ENCODE data around the gene DNAJB11.

The DNAJB11 gene

DNA sequence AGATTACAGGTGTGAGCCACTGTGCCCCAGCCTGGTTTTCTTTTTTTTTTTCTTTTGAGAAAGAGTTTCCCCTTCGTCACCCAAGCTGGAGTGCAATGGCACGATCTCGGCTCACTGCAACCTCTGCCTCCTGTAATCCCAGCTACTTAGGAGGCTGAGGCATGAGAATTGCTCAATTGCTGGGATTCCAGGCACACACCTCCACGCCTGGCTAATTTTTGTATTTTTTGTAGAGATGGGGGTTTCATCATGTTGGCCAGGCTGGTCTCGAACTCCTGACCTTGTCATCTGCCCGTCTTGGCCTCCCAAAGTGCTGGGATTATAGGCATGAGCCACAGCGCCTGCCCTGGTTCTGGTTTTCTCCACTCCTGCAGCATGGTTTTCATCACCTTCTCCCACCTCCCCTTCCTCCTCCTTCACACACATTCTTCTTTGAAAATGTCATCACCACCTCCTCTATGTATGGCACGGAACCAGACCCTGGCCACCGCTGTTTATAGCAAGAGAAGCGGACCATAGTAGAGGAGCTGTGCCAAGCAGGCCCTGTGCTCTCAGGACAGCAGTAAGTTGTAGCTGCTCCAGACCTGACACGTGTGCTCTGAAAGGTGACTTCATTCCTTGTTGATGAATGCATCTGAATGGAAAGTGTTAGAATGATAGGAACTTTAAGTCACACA, 27.7 kb downstream of the DNAJB11 start:
- DNase-seq: no peak

GRCh38 chr3:186598794-186599141, 28.2 kb downstream of the DNAJB11 start:
- no peak for DNase-seq

GRCh38 chr3:186599142-186599784, 28.7 kb downstream of the DNAJB11 start:
- no peak for DNase-seq

DNA sequence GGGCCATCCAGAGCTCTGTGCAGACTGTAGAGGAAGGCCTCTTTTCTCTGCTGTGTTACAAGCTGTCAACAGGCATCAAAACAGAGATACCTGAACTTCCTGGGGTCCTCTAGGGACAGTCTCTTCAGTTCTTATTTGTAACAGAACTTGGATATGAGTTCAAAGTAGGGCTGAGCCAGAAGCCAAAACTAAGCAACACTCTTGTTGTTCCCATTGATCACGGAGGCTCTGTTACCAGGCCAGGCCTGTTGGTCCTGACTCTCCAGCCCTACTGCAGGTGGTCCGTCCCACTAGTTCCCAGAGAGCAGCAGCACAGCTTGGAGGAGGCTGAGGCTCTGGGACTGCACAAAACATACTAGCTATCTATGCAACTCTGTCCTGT, 29.3 kb downstream of the DNAJB11 start:
- DNase-seq: no peak

- DNase-seq: no peak
These were observed 30.4 kb downstream of the DNAJB11 start for GRCh38 chr3:186600896-186601295.

DNA sequence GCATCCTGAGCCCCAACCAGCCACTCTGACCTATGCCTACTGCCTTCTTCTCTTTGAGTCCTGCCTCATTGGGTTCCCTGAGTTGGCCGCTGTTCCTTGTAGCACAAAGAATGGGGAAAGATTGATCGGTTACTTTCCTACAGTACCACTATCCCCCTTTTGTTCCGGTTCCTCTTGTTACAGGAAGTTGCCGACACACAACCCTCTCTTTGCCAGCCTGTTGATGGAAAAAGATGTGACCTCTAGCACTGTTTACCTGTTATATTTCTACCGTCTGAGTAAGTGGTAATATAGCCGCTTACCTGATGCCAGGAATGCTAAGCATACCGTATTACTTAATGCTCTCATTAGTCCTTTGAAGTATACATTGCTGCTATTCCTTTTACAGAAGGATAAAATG, 32.6 kb downstream of the DNAJB11 start:
- no peak for DNase-seq

- DNase-seq: no peak
These were observed 34.6 kb downstream of the DNAJB11 start for GRCh38 chr3:186605078-186605477.

- DNase-seq: no peak
These were observed 35.3 kb downstream of the DNAJB11 start for GRCh38 chr3:186605561-186606545.

GRCh38 chr3:186608624-186609215, 38.2 kb downstream of the DNAJB11 start:
- no peak for DNase-seq

DNA sequence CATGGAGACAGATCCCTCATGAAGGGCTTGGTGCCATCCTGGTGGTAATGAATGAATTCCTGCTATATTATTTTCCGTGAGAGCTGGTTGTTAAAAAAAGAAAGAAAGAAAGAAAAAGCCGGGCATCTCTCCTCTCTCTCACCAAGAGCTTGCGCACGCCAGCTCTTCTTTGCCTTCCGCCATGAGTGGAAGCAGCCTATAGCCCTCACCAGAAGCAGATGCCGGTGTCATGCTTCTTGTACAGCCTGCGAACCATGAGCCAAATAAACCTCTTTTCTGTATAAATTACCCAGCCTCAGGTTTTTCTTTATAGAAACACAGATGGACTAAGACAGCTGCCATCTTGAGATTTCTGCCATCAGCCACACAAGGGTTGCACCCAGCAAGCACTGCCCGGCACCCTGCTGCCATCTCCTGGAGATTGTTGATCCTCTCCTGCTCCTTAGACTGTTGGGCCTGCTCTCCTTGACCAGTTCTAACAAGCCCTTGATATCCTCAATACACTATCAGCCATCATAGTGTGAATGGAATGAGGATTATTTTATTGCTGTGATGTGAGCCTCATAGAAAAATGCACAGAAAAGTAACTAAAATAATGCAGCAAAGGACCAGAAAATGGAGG, 38.8 kb downstream of the DNAJB11 start:
- DNase-seq: no peak

DNA sequence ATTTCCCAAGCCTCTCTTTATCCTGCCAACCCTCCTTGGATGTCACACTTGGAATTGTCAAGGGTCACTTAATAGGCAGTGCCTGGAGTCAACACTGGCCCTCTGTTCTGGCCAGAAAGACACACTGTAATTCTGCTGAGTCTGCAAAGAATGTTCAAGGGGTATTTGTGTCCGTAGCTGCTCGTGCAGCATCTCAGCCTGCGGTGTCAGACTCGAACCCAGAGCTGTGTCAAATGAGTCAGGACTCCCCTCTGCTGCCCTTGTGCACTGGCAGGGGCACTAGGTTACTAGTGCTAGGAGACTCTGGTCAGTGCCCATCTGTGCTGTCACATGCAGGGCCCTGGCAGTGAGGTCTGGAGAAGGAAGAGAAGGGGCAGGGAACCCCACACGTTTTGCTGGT, 41.5 kb downstream of the DNAJB11 start:
- DNase-seq: no peak

DNA sequence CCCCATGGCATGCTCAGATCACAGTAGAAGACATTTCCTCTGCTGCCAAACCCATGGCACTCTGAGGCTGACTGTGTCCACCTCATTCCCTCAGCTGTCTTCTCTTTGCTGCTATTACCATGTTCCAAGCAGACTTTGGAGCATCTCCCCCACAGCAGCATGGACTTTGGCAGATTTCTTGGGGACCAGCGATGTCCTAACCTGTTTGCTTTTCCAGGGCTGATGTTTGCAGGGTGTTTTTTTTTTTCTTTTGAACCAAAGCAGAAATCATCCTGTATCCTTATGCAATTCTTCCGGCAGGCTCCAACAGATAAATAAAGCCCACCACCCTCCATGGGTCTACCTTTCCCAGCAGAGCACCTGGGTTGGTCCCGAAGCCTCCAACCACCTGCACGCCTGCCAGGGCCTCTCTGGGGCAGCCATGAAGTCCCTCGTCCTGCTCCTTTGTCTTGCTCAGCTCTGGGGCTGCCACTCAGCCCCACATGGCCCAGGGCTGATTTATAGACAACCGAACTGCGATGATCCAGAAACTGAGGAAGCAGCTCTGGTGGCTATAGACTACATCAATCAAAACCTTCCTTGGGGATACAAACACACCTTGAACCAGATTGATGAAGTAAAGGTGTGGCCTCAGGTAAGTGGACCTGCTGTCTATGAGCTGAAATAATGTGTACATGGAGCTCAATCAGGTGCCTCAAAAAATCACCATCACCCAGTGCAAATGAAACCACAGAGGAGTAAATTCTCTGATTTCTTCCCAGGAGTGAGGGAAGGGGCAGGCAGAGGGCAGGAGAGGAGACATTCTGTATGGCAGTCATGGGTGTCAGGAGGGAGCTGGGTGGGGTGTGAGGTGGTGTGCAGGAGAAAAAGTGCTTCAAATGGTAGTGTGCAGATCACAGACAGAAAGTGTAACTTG, 42.5 kb downstream of the DNAJB11 start, which contains the start of gene AHSG:
Gene AHSG (plus strand): TSS at position 340 of the 916 bp plus-strand sequence. CDS start 82 bp downstream, at position 422.
- no peak for DNase-seq

DNA sequence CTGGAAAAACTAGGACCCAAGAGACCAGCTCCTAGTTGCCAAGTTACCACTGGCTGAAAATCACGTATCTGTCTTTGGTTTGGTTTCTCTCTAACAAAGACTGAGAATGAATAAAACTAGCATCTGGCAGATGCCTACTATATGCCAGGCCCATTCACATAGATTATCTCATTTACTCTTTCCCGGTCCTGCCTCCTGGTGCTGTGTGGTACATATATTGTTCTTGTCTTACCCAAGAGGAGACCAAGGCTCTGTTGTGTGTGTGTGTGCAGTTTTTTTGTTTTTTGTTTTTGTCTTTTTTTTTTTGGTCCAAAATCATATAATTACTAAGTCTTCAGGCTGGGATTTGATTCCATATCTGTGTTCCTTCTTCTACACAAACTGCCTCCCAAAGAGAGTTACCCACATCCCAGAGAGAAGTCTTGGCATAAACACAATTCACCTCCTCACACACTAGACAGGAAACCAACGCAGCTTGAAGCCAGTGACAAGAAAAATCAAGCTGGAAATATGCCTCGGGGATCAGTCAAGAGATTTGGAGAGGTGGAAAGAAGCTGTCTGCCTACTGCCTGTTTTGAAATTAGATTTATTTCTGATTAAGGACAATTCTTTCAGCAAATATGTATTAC, 43.2 kb downstream of the DNAJB11 start:
- no peak for DNase-seq

GRCh38 chr3:186614266-186614596, 43.7 kb downstream of the DNAJB11 start:
- no peak for DNase-seq

- peak; percentile 58 to 75 for DNase-seq
These were observed 44.3 kb downstream of the DNAJB11 start for GRCh38 chr3:186614597-186615483.

GRCh38 chr3:186616299-186616617, 45.7 kb downstream of the DNAJB11 start:
- no peak for DNase-seq

DNA sequence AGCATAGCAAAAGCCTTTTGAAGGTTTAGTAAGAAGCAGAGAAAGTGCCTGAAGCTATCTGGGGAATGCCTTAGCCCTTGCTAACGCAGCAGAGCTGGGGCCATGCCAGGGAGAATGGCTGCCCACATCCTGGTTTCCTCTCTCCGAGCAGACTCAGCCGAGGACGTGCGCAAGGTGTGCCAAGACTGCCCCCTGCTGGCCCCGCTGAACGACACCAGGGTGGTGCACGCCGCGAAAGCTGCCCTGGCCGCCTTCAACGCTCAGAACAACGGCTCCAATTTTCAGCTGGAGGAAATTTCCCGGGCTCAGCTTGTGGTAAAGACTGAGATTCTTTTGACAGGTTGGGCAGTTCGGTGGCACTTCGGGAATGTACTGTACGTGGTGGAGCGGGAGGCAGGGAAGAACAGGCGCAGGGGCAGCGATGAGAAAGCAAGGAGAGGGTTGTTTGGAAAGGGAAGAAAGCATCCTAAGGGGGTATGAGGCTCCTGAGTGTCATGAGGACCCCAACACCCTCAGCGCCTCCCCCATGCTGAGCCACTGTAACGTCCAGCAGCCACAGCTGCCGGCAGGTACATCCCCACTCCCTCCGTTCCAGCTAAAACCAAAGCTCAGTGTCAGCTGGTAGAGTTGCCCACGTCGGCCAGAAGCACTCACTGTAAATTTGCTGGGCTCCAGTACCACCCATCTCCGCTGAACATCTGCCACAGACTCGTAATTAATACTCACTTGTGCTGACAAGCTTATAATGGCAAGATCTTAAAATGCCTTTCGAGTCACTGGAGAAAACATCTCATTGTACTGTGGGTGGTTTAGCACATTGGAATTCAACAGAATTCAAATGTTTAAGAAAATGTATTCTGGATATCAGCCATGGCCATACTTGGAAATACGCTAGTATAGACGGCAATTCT, 46.8 kb downstream of the DNAJB11 start:
- DNase-seq: peak; percentile 77 to 82

DNA sequence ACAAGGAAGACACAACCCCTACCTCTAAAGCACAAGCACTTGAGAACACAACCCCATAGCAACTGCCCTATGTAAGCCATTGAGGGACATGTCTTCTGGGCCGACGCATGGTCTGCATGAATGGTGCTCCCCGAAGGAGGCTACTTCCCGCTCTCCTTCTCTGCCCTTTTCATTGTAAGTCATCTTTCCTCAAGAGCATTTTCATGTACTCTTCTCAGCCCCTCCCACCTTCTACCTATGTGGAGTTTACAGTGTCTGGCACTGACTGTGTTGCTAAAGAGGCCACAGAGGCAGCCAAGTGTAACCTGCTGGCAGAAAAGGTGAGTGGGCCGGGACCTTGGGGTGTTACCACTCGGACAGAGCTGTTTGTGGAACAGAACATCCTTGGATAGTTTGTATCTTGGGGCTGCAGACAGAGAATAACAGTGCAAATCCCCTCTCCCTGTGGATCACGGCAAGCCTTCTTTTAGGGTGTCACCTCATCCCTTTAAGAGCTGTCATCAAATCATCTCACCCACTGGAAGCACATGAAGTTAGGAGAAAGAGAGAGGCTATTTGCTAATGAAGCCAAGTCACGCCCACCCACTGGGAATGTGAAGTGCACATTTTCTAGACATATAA, 47.9 kb downstream of the DNAJB11 start:
- DNase-seq: no peak

DNA sequence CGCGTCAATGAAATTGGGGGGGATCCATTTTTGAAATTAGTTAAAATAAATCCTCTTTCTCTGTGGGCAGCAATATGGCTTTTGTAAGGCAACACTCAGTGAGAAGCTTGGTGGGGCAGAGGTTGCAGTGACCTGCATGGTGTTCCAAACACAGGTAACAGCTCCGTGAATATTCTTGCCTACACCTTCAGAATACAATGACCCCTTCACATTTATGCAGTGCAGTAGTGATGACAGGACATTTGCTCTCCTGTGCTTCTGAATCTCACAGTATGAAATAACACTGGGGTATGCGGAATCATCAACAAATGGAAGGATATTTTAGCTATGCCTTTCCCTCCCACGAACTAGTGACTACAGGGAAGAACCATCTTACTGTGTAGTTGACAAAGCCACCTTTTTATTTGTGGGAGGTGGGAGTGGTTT, 49.3 kb downstream of the DNAJB11 start:
- no peak for DNase-seq
